Inferior parietal cortex (tissue), 1 donor: ENCODE measurements around the gene KCNQ5.

Source experiments
- DNase-seq: peaks from one replicate; pipeline ENCODE4 v3.0.0-alpha.2; 2016; ENCODE audit errors: extremely low spot score

The KCNQ5 gene

DNA sequence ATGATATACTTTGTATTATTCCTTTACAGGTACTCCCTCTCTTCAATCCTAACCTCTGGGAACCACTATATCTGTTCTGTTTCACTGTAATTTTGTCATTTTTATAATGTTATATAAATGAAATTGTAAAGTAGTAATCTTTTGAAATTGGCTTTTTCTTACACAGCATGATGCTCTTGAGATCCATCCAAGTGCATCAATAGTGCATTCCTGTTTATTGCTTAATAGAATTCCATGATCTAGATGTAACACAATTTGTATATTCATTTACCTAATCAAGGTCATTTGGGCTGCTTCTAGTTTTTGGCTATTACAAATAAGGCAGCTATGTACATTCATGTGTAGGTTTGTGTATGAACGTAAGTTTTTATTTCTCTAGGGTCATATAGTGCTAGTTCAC is 428.8 kb downstream of the KCNQ5 start:
- DNase-seq: no peak

DNA sequence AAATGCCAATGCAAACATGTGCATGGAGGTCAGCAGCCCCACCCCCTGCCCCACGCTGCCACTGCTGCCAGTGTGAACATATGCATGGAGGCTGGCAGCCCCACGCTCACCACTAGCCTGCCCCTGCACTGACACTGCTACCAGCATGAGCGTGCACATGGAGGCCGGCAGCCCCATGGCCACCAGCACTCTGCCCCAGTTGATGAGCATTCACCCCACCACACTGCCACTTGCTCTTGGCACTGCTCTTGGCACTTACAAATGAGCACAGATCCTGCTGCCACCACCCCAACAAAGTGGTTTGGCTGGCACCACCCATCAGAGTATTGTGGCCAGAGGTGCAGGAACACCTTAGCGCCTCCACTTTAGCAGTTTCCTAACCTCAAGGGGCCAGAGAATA is 429.3 kb downstream of the KCNQ5 start:
- DNase-seq: no peak

DNA sequence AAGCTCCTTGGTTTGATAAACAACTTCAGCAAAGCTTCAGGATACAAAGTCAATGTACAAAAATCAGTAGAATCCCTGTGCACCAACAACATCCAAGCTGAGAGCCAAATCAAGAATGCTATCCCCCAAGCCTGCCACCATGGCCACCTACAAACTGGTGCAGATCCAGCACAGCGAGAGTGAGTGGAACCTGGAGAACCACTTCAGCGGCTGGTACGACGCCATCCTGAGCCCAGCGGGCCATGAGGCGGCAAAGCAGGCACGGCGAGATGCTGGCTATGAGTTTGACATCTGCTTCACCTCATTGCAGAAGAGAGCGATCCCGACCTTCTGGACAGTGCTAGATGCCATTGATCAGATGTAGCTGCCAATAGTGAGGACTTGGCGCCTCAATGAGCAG is 433.1 kb downstream of the KCNQ5 start:
- DNase-seq: no peak

DNA sequence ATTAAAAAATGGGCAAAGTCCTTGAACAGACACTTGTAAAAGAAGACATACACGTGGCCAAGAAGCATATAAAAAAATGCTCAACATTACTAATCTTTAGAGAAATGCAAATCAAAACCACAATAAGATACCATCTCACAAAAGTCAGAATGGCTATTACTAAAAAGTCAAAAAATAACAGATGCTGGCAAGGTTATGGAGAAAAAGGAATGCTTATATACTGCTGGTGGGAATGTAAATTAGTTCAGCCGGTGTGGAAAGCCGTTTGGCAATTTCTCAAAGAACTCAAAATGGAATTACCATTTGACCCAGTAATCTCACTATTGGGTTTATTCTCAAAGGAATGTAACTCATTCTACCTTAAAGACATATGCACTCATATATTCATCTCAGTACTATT is 436.9 kb downstream of the KCNQ5 start:
- DNase-seq: no peak

DNA sequence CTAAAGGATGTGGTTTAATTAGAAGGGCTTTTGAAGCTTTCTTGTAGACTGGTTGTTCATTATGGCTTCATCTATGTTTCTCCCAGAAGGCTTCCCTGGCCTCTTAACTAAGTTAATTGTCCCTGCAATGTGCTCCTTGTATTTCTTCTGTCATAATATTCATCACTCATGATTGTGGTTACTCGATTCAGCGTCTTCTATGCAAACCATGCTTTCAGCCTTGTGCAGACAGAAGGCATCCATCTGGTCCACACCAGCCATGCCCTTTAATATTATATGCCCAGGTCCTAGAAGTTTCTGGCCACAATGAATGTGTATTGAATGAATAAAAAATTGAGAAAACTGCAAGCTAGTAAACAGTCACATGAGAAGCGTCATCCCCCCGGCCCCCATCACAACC is 440.3 kb downstream of the KCNQ5 start:
- no peak for DNase-seq

DNA sequence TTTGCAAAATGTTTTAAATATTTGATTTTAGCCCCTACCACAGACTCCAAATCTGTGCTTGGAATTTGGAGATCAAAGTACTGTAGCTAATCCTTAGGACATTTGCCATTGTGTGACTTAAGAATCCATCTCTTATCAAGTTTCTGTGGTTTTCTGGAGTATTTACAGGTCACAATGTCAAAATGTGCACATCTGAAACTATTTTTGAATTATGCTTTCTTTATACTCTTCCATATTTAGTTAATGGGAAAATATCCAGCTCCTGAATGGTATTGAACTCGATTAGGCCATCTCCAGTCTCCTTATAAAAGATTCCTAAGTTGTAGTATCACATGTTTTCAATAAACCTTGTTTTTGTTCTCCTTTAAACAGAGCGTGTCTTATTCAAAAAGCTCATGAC is 441.0 kb downstream of the KCNQ5 start:
- no peak for DNase-seq

DNA sequence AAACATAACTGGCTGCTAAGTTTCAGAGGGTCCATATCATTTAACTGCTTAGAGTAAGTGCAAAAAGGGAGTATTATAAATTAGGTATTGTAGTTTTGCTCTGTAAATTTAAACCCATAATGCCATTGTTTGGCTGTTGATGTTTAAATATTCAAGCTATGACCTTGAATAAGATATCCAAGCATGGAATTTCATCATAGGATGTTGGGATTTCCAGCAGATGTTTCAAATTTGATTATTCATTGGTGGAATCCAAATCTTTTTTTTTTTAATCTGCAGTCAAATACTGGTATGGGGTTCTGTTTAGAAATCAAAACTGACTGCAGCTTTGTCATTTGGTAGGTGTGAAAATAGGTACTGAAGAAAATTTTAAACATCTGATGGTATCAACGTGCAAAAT is 442.4 kb downstream of the KCNQ5 start:
- no peak for DNase-seq

DNA sequence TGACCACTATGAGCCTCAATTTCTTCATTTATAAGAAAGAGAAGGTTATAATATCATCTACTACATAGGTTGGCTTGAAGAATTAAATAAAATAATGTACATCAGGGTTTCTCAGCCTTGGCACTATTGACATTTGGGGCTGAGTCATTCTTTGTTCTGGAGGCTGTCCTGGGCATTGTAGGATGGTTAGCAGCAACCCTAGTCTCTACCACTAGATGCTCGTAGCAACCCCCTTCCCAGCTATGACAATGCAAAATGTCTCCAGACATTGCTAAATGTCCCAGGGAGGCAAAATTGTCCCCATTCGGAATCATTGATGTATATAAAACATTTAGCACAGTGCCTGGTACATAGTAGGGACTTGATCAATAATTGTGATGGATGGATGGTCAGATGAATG is 451.4 kb downstream of the KCNQ5 start:
- no peak for DNase-seq

DNA sequence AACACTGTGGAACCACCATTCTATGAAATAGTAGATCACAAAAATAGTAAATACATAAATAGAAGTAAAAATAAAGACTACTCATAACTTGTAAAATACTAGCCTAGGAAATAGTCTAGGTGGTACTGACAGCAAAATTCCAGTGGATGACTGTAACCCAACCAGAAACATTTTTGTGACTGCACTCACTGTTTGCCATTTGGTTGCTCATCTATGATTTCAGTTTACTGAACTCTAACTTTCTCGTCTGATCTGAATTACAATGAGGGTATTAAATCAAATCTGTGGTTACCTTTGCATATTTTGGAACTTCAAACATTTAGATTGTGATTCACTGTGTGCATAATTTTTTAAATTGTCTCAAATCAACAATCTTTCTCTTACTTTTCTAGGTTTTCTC is 452.3 kb downstream of the KCNQ5 start:
- DNase-seq: no peak

DNA sequence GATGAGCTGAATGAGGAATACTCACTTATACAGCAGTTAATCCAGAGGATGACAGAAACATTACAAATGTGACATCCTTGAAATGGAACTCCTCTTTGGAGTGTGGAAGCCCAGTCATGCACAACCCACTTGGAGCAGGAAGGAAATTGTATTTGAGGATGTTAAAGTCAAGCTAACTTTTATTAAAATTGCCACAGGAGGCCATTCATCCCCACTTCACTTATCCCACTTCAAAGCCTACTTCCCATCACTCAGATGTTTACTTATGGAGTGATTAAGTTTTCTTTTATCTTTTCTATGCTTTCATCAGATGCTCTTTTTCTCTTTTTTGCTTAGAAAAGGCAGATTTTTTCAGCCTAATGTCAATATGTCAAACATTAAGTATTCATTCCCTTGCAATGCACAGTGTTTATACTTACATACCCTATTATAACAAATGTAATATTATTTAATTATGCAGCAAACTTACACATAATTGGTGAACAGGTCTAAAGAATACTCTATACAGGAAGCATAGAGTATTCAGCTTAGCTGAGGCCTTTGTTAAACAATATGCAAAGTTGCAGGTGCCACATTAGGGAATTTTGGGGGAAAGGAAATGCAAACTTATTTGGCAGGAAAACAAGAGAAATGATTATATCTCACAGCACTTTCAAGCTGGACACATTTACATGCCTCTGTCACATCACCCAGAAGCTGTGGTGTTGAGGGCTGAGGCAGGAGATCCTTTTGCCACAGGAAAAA is 454.5 kb downstream of the KCNQ5 start:
- DNase-seq: no peak

DNA sequence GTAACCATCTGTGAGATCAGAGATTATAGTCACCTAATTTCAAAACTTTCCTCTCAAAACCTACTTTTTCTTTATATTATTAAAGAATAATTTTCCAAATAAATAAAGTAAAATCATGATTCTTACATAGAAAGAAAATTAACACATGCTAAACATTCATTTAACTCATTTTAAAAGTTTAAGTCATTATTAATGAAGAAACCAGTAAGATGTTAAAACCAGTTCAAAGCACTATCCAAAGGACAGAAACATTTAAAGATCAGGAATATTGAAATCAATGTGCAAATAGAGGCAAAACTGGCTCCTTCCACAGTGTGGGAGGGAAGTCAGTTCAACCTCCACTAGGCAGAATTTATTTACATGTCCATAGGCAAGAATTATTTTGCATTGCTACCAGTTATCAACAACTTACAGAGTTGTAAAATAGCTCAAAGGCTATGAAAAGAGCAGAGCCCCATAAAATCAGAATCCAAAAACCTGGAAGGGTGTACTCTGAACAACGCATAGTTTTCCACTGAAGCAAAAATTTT is 456.5 kb downstream of the KCNQ5 start:
- no peak for DNase-seq

DNA sequence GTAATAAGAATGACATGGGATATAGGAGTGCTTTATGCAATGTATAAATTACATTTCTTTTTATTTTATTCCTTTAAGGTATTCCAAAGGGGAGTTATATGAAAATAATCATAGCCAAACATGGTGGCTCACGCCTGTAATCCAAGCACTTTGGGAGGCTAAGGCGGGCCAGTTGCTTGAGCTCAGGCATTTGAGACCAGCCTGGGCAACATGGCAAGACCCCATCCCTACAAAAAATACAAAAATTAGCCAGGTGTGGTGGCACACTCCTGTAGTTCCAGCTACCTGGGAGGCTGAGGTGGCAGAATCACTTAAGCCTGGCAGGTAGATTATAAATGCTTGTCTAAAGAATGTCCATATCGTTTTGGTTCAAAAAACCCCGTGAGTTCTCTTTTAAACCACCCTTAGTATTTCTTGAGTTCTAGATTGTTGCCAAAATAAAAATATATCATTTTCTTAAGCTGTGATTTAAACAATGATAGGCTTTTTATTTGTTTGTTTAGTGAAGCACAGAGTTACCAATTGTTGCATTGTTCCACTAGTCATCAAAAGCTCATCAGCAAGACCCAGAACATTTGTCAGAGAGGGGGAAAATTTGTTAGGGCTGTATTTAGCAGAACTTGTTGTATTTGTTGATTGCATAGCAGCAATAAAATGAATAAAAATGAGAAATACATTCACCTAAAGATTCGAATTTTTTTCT is 457.2 kb downstream of the KCNQ5 start:
- no peak for DNase-seq

DNA sequence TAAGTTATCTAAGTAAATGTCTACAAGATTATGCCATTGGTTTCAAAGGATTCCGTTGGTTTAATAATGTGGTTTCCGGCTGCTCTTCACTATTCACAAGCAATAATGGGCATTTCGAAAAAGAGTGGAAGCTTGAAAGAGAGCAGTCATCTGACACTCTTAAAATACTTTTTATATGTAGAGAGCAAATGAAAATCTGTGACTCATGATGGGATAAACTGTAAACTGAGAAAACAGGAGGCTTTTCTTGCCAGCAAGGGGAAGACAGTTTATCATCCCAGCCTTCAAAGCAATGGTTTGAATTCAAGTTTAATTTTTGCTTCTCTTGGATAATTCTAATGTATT is 457.7 kb downstream of the KCNQ5 start:
- no peak for DNase-seq

DNA sequence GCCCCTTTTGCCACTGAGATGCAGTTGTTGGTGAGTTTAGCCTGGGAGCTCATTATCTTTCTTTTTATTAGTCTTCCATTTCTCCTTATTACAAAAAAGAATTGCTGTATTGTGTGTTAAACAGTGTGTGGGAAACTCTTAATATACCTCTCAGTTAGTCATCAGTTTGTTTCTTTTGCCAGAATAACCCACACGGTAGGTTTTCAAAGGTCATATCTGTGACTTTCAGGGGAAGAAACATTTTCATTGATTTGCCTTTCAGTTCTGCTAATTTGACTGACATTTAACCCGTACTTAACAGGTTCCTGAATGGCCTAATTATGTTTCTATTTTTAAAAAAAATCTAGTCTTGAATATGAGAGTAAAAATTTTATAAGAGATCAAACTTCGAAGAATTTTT is 458.1 kb downstream of the KCNQ5 start:
- DNase-seq: no peak

DNA sequence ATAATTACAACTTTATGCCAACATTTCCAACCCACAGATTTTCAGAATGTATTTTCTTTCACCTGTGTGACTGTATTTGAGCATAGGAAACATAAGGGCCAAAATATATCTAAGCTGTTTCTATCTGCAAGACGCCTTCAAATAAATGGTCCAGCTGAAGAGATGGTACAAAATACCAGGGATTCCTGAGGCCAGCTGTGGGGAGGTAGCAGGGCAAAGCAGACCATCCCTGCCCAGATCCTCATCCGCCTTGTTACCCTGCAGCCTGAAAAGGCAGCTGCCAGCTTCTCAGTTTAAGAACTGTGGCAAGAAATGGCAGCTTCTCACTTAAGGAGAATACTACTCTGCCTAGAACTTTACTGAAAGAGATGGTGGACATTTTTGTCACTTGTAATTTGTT is 460.1 kb downstream of the KCNQ5 start:
- DNase-seq: no peak

DNA sequence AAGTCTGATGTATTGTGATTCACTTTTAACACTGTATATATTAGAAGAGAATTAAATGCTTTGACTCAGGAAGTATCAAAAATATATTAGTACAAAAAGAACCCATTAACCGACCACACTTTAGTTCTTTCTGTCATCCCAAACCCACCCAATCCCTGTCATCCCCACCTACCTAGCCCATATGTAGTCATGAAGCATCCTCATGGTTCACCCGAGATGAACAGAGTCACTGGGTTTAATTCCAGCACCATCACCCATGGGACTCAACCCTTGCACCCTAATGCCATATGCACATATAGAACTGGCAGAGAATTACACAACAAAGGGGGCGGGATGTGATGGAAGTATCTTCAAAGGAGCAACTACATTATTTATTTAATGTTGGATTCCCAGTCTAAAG is 462.0 kb downstream of the KCNQ5 start:
- no peak for DNase-seq

DNA sequence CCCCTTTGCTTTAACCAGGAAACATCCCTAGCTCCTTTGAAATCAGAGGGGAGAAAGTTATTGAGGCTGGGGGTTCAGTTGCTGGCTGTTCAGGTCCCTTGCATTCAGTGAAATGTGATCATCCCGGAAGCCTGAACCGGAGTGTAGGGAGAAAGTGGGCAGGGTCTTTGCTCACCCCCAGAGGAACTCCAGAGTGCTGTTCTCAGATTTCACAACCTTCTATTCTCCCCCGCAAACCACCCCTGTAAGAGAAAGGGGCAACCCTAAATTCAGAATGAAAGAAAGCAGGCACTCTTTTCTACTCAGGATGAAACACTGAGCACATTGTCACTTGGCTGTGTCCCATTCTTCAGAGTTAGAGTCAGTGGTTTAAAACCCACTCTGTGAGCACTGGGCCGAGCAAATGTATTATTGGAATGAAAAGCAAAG is 463.6 kb downstream of the KCNQ5 start:
- no peak for DNase-seq

DNA sequence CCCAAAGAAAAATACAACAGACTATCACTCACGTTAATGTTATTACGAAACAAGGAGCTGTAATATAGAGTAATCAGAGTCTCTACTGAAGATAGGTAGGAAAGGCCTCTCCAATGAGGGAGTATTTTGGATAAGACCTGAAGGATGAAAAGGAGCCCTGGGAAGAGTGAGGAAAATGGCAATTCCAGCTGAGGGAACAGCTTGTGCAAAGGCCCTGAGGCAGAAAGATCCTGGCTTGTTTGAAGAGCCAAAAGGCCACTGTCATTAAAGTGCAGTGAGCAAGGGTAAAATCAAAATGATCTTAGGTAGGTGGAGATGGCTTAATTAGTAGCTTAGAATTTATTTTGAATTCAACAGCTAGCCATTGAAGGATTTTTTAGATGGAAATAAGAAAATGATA is 464.9 kb downstream of the KCNQ5 start:
- DNase-seq: no peak

DNA sequence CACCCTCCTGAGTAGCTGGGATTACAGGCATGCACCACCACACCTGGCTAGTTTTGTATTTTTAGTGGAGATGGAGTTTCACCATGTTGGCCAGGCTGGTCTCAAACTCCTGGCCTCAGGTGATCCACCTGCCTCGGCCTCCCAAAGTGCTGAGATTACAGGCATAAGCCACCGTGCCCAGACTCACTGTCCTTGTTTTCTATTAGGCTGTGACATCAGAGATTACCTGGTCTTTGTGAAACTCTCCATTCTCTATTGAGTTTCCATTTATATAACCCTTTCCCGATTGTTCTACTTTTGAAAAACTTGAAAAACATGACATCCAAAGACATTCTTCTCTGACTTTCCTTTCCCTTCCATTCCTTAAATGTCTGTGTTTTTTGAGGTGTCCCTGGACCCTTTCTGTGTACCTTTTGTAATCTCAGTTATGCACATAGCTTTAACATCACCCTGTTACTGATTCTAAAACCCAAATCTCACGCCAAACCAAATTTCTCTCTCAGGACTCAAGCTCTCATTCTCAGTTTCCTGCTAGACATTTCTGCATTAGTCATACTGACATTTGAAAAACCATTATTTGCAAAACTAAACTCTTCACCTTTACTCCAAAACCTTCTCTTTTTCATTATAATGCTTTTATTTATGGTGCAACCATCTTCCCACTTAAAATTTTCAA is 466.4 kb downstream of the KCNQ5 start:
- DNase-seq: no peak

DNA sequence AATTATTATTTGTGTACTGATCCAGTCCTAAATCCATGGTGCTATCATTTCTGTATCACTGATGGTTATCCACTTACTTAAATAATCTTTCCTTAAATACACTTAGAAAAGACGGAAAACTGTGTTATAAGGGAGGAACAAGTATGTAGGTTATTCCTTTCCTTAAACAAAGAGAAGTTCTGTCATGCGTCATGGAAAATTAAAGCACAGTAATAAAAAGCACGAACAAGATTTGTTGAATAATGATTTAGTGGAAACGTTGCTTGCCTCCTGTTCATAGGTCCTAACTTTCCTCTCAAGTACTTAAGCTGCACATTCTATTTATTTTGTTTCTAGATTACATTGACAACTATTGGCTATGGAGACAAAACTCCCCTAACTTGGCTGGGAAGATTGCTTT is 483.1 kb downstream of the KCNQ5 start:
- peak; percentile 1 for DNase-seq

DNA sequence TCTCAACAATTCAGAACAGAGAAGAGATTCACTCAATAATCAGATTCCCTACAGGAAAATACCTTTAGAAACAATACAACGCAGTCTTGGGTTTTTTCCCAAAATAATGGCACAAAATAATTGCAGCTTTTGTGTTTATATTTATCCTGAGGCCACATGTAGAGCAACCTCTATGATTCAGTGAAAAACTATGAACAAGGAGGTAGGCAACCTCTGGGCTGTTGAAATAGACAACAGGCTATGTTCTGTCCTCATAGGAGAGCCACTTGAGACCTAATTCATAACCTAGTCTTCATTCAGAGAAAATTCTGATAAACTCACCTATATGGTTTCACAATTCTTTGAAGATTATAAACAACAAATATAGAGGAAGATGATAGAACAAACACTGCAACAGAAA is 485.2 kb downstream of the KCNQ5 start:
- DNase-seq: no peak

DNA sequence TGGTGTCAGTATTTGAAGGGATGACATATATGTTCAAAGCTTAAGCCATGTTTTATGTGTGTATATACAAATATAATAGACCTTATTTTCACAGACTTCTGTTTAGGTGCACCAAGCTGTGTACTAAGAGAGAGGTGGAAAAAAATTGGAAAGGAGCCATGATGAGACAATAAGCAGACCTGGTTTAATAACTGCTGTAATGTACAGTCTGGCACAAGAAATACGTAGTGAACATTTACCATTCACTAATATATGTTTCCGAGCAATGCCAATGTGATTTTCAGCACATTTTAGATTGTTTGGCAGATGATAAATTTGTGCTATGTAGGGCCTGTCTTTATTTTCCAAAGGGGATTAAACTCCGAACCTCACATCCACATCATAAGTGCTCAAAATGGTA is 487.1 kb downstream of the KCNQ5 start:
- no peak for DNase-seq

DNA sequence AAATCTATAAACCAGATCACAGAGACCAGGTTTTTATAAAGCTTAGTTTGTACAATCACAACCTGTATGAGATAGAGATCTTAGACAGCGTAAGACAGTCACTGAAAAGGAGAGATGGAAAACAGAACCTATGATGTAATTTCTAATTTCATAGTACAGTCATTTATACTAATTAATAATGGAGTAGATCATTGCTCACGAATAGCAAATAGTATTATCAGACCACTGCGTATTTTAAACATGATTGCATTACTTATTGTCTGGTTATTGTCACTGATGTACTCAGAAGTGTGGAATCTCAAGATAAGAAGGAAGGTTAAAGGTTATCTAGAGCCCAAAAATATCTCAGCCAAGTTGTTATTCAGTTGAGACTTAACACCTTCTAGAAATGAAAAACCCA is 487.8 kb downstream of the KCNQ5 start:
- no peak for DNase-seq
